ENCODE data around the gene CTDSPL.

CTDSPL gene

GRCh38 chr3:37957539-37957936 is 95.9 kb downstream of the CTDSPL start:
- TF ChIP-seq ZNF70 (CRISPR knock-in tag; IDR thresholded peaks at IDR 0.05) (no peak), ARNTL (CRISPR knock-in tag; IDR thresholded peaks at IDR 0.05; ENCODE audit: borderline replicate concordance, low read depth) (no peak), TCF4 (CRISPR knock-in tag; IDR thresholded peaks at IDR 0.05; ENCODE audit: borderline replicate concordance) (no peak), RARB (CRISPR knock-in tag; IDR thresholded peaks at IDR 0.05) (no peak), ESRRG (CRISPR knock-in tag; IDR thresholded peaks at IDR 0.05) (no peak), BACH2 (CRISPR knock-in tag; IDR thresholded peaks at IDR 0.05; ENCODE audit: borderline replicate concordance) (no peak), PATZ1 (CRISPR knock-in tag; IDR thresholded peaks at IDR 0.05; ENCODE audit: borderline replicate concordance) (no peak), POU6F1 (CRISPR knock-in tag; IDR thresholded peaks at IDR 0.05; ENCODE audit: borderline replicate concordance, low read depth) (no peak), CSDC2 (CRISPR knock-in tag; IDR thresholded peaks at IDR 0.05) (no peak), ZFP3 (CRISPR knock-in tag; IDR thresholded peaks at IDR 0.05) (no peak), SNAI2 (CRISPR knock-in tag; IDR thresholded peaks at IDR 0.05) (no peak), OSR1 (CRISPR knock-in tag; IDR thresholded peaks at IDR 0.05) (no peak), ZC3H10 (CRISPR knock-in tag; IDR thresholded peaks at IDR 0.05) (no peak), TOX (CRISPR knock-in tag; IDR thresholded peaks at IDR 0.05; ENCODE audit: borderline replicate concordance) (no peak), ZNF565 (CRISPR knock-in tag; conservative IDR thresholded peaks at IDR 0.05; ENCODE audit: low read depth) (no peak), ISL1 (CRISPR knock-in tag; IDR thresholded peaks at IDR 0.05) (no peak), CSRNP3 (CRISPR knock-in tag; IDR thresholded peaks at IDR 0.05) (no peak), CREB5 (CRISPR knock-in tag; IDR thresholded peaks at IDR 0.05; ENCODE audit: low read depth) (no peak), ZFP30 (CRISPR knock-in tag; IDR thresholded peaks at IDR 0.05) (no peak)
- ATAC-seq: no peak

GRCh38 chr3:37961622-37962431 is 100.1 kb downstream of the CTDSPL start:
- no peak for TF ChIP-seq ZC3H10 (CRISPR knock-in tag; IDR thresholded peaks at IDR 0.05)
- no peak for TF ChIP-seq ESRRG (CRISPR knock-in tag; IDR thresholded peaks at IDR 0.05)
- no peak for TF ChIP-seq ZNF70 (CRISPR knock-in tag; IDR thresholded peaks at IDR 0.05)
- no peak for TF ChIP-seq ZNF8 (CRISPR knock-in tag; IDR thresholded peaks at IDR 0.05)
- TF ChIP-seq BACH2 (CRISPR knock-in tag; IDR thresholded peaks at IDR 0.05; ENCODE audit: borderline replicate concordance): no peak
- TF ChIP-seq TSHZ2 (CRISPR knock-in tag; IDR thresholded peaks at IDR 0.05): no peak
- TF ChIP-seq ISL1 (CRISPR knock-in tag; IDR thresholded peaks at IDR 0.05): no peak
- no peak for TF ChIP-seq PPARA (CRISPR knock-in tag; IDR thresholded peaks at IDR 0.05; ENCODE audit: borderline replicate concordance)
- TF ChIP-seq ZFP3 (CRISPR knock-in tag; IDR thresholded peaks at IDR 0.05): no peak
- TF ChIP-seq PATZ1 (CRISPR knock-in tag; IDR thresholded peaks at IDR 0.05; ENCODE audit: borderline replicate concordance): no peak
- ATAC-seq: peak; percentile 44

Measured in SK-N-SH treated with all-trans-retinoic acid at 6 μM for 48 hours (cell line).